Measurements from ENCODE around the gene VPS39.

DNA sequence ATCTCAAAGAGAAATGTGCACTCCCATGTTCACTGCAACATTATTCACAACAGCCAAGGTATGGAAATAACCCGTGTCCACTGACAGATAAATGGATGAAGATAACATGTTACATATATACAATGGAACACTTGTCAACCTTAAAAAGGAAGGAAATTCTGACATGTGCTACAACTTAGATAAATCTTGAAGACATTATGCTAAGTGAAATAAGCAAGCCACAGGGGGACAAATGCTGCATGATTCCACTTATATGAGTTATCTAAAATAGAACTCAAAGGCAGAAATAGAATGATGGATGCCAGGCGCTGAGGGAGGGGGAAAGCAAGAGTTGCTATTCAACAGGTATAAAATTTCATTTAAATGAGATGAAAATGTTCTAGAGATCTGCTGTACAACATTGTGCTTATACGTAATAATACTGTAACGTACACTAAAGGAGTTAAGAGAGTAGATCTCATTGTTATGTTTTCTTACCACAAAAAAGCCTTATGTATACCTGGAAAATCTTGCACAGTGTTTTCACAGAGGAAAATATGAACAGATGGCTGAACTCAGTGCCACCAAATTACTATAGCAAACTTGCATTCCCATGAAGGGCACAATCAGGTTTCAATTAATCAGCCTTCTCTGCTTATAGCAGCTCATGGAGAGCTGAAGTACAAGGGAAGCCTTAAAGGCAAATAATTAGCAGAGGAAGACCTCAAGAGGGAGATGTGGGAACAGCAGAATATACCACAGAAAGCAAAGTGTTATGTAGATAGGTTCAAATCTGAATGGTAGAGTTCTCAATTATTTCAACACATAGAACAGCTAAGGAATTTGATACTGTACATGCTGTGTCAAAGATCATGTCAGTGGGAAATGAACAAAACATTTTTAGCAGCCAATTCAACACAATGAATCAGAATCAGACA is 8.1 kb upstream of the VPS39 start:
- no peak for TF ChIP-seq EZH2 (IDR thresholded peaks at IDR 0.05; ENCODE audit: low read length, missing control alignments)
- TF ChIP-seq, protein P1, sequence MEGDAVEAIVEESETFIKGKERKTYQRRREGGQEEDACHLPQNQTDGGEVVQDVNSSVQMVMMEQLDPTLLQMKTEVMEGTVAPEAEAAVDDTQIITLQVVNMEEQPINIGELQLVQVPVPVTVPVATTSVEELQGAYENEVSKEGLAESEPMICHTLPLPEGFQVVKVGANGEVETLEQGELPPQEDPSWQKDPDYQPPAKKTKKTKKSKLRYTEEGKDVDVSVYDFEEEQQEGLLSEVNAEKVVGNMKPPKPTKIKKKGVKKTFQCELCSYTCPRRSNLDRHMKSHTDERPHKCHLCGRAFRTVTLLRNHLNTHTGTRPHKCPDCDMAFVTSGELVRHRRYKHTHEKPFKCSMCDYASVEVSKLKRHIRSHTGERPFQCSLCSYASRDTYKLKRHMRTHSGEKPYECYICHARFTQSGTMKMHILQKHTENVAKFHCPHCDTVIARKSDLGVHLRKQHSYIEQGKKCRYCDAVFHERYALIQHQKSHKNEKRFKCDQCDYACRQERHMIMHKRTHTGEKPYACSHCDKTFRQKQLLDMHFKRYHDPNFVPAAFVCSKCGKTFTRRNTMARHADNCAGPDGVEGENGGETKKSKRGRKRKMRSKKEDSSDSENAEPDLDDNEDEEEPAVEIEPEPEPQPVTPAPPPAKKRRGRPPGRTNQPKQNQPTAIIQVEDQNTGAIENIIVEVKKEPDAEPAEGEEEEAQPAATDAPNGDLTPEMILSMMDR (conservative IDR thresholded peaks at IDR 0.05 in 1 of 2, IDR thresholded peaks at IDR 0.05 in 1 of 2; ENCODE audit: low read depth in 1 of 2, low read length in 2 of 2): no peak

All from fibroblast of lung (primary cell).